ENCODE results near the gene MDP1. TPM values are rescaled to one million over a fixed set of nuclear protein-coding genes. Genes with fewer than 3 reads are reported as not detected.

MDP1 gene
- total RNA-seq, 2 experiments from 2014 or later, result 23.2 to 26.6 TPM

GRCh38 chr14:24228902-24229301, 13.0 kb upstream of the MDP1 start:
- no peak overlapping the region for H3K4me2 ChIP-seq (ENCODE audit: low read length)
- peaks cover 71% of the 10 kb centered on the region for H3K79me2 ChIP-seq (ENCODE audit: insufficient read depth, low read depth, low read length)
- no peak overlapping the region for H3K27ac ChIP-seq (ENCODE audit: low read depth, low read length, poor library complexity, severe bottlenecking)
- no peak overlapping the region for H2AFZ ChIP-seq (ENCODE audit: low read length)
- ChIA-PET POLR2A (interaction anchor here (0.6 to 1.4 kb wide), 4 partner anchors 9 to 241 kb away, joined by 3 to 4 read pairs (median 4); partner anchors contain the start of gene TINF2), CTCF (ENCODE audit: unreplicated experiment) (interaction anchor here (0.6 kb wide), 1 partner anchor 69 kb away, joined by 4 read pairs; no protein-coding TSS in a partner anchor)
- no peaks in the 10 kb centered on the region for H3K9me2 ChIP-seq (ENCODE audit: insufficient read depth, low read length)
- H3K36me3 ChIP-seq (ENCODE audit: insufficient read depth, low read length), result peaks cover 43% of the 10 kb centered on the region
- no TSS peak for BruUV-seq (replicated peaks)
- no peak overlapping the region for H3K4me3 ChIP-seq (ENCODE audit: low read depth, low read length, poor library complexity, severe bottlenecking)
- TF ChIP-seq CTCF (conservative IDR thresholded peaks at IDR 0.05; ENCODE audit: low read length), result no peak
- no peak for TF ChIP-seq EZH2phosphoT487 (IDR thresholded peaks at IDR 0.05; ENCODE audit: borderline replicate concordance, low read depth, low read length)
- no peak for DNase-seq (ENCODE audit: low spot score)
- no peaks in the 10 kb centered on the region for H4K20me1 ChIP-seq (ENCODE audit: insufficient read depth, low read length)
- peaks cover 16% of the 10 kb centered on the region for H3K4me1 ChIP-seq (ENCODE audit: insufficient read depth, low read length, poor library complexity, severe bottlenecking)
- intact Hi-C loops (cut with micrococcal nuclease; ENCODE audit: unreplicated experiment), result no loop called here
- H3K9me3 ChIP-seq (ENCODE audit: low read length), result no peaks in the 10 kb centered on the region

- CTCF ChIA-PET (ENCODE audit: unreplicated experiment), result no interaction called here
- BruUV-seq (replicated peaks), result no TSS peak
Measured at GRCh38 chr14:24226473-24226872, 10.6 kb upstream of the MDP1 start.

More at GRCh38 chr14:24226473-24226872, 10.6 kb upstream of the MDP1 start:
- peaks cover 77% of the 10 kb centered on the region for H3K79me2 ChIP-seq (ENCODE audit: insufficient read depth, low read depth, low read length)
- H3K4me1 ChIP-seq (ENCODE audit: insufficient read depth, low read length, poor library complexity, severe bottlenecking), result peaks cover 7% of the 10 kb centered on the region
- no peak overlapping the region for H3K27ac ChIP-seq (ENCODE audit: low read depth, low read length, poor library complexity, severe bottlenecking)
- peaks cover 42% of the 10 kb centered on the region for H3K36me3 ChIP-seq (ENCODE audit: insufficient read depth, low read length)
- H4K20me1 ChIP-seq (ENCODE audit: insufficient read depth, low read length), result no peaks in the 10 kb centered on the region
- no peak overlapping the region for H3K4me3 ChIP-seq (ENCODE audit: low read depth, low read length, poor library complexity, severe bottlenecking)
- DNase-seq (ENCODE audit: low spot score), result no peak
- H3K9me3 ChIP-seq (ENCODE audit: low read length), result no peaks in the 10 kb centered on the region
- POLR2A ChIA-PET, result no interaction called here
- TF ChIP-seq CTCF (conservative IDR thresholded peaks at IDR 0.05; ENCODE audit: low read length), result no peak
- TF ChIP-seq EZH2phosphoT487 (IDR thresholded peaks at IDR 0.05; ENCODE audit: borderline replicate concordance, low read depth, low read length), result no peak
- H3K9me2 ChIP-seq (ENCODE audit: insufficient read depth, low read length), result no peaks in the 10 kb centered on the region
- no peak overlapping the region for H2AFZ ChIP-seq (ENCODE audit: low read length)
- intact Hi-C loops (cut with micrococcal nuclease; ENCODE audit: unreplicated experiment), result no loop called here
- H3K4me2 ChIP-seq (ENCODE audit: low read length), result no peak overlapping the region

Data from OCI-LY7 (cell line).